B cell (primary cell): ENCODE results near the gene ARHGEF4. TPM values are rescaled to one million over a fixed set of nuclear protein-coding genes. Genes with fewer than 3 reads are reported as not detected.

Source experiments
- ATAC-seq: fragments of 200-7000 bp; cut with Tn5 transposase; one replicate; pipeline ENCODE4 v1.10.0; 2021; ENCODE audit warnings: low read depth, mild to moderate bottlenecking, moderate number of reproducible peaks, moderate library complexity
- CTCF ChIA-PET: fragments of 350-600 bp; sonication (Branson Sonifier 250); formaldehyde crosslinking; loops from one replicate; lab custom pipeline; 2021; ENCODE audit warnings: antibody characterized with exemption, inconsistent platforms; lab: Charles Lee
- POLR2A ChIA-PET: fragments of 350-600 bp; sonication (Branson Sonifier 250); formaldehyde crosslinking; loops from one replicate; lab custom pipeline; 2021; ENCODE audit warnings: antibody characterized with exemption; lab: Charles Lee
- DNase-seq: peaks from one replicate; pipeline ENCODE4 v3.0.0; 2013
- H2AFZ ChIP-seq: 2 replicates; pipeline ENCODE4 v1.6.1; 2012; ENCODE audit warnings: mild to moderate bottlenecking, low read depth, low read length; ENCODE audit not compliant: insufficient read depth, poor library complexity, severe bottlenecking
- H3K27ac ChIP-seq, 2 donors: 1 replicate in 1 of 2; 2 replicates in 1 of 2; pipeline ENCODE4 v1.5.1; 2012 to 2013; ENCODE audit warnings: low read length in 2 of 2, mild to moderate bottlenecking in 2 of 2, moderate library complexity in 1 of 2
- H3K27me3 ChIP-seq, 4 experiments: fragments of 200-600 bp in 1 of 4; sonication (generic) in 1 of 4; replicated peaks in 1 of 4; 1 replicate in 2 of 4; 2 replicates in 2 of 4; pipeline versions ENCODE4 v1.6.1 to v1.7.0; 2013 to 2016; ENCODE audit warnings: low read length in 3 of 4, mild to moderate bottlenecking in 2 of 4, mixed read lengths in 1 of 4, moderate library complexity in 1 of 4; ENCODE audit not compliant: insufficient read depth in 4 of 4, control insufficient read depth in 3 of 4; ENCODE audit errors: control extremely low read depth in 1 of 4
- H3K36me3 ChIP-seq, 2 experiments: replicated peaks in 1 of 2; 1 replicate in 1 of 2; 2 replicates in 1 of 2; pipeline versions ENCODE4 v1.6.1 to v1.7.1; 2013; ENCODE audit warnings: low read length in 1 of 2; ENCODE audit not compliant: insufficient read depth in 2 of 2, control insufficient read depth in 1 of 2; ENCODE audit errors: control extremely low read depth in 1 of 2, extremely low read depth in 1 of 2
- H3K4me1 ChIP-seq, 2 donors: fragments of 200-600 bp in 1 of 2; sonication (generic) in 1 of 2; 1 replicate in 1 of 2; 2 replicates in 1 of 2; pipeline versions ENCODE4 v1.5.1 to v1.6.1; 2013 to 2017; ENCODE audit warnings: low read length in 2 of 2; ENCODE audit not compliant: control insufficient read depth in 2 of 2, insufficient read depth in 2 of 2
- H3K4me2 ChIP-seq: replicated peaks from 2 replicates; pipeline ENCODE3; 2012; ENCODE audit warnings: mild to moderate bottlenecking, low read depth, low read length; ENCODE audit not compliant: poor library complexity, severe bottlenecking
- H3K4me3 ChIP-seq, 5 experiments: fragments of 200-600 bp in 1 of 5; sonication (generic) in 1 of 5; 1 replicate in 3 of 5; 2 replicates in 2 of 5; pipeline versions ENCODE4 v1.5.1 to v1.7.0; 2011 to 2016; ENCODE audit warnings: low read length in 4 of 5, mild to moderate bottlenecking in 4 of 5, low read depth in 2 of 5, control low read depth in 1 of 5, moderate library complexity in 1 of 5; ENCODE audit not compliant: insufficient read depth in 1 of 5; ENCODE audit errors: control extremely low read depth in 1 of 5, extremely low read depth in 1 of 5
- H3K79me2 ChIP-seq: fragments of 200-600 bp; sonication (generic); one replicate; pipeline ENCODE4 v1.6.0; 2016; ENCODE audit warnings: low read length; ENCODE audit not compliant: control insufficient read depth, insufficient read depth
- H3K9ac ChIP-seq: fragments of 200-600 bp; sonication (generic); 2 replicates; pipeline ENCODE4 v1.6.1; 2017; ENCODE audit warnings: mild to moderate bottlenecking, low read length, moderate library complexity
- H3K9me3 ChIP-seq, 3 donors: one replicate each; pipeline versions ENCODE4 v1.6.1 to v1.7.1; 2013; ENCODE audit warnings: low read length in 2 of 3; ENCODE audit not compliant: control insufficient read depth in 2 of 3, insufficient read depth in 1 of 3; ENCODE audit errors: control extremely low read depth in 1 of 3
- H4K20me1 ChIP-seq: 2 replicates; pipeline ENCODE4 v1.6.0; 2012; ENCODE audit warnings: mild to moderate bottlenecking, low read length; ENCODE audit not compliant: insufficient read depth, control insufficient read depth, poor library complexity, severe bottlenecking
- H3K27ac Mint-ChIP-seq: one replicate; pipeline ENCODE4 v1.8.0; 2021; ENCODE audit warnings: mixed read lengths
- H3K27me3 Mint-ChIP-seq: one replicate; pipeline ENCODE4 v1.8.0; 2021; ENCODE audit warnings: mixed read lengths
- H3K4me1 Mint-ChIP-seq: one replicate; pipeline ENCODE4 v1.8.0; 2021; ENCODE audit warnings: mixed read lengths
- H3K4me3 Mint-ChIP-seq: one replicate; pipeline ENCODE4 v1.8.0; 2021; ENCODE audit warnings: mixed read lengths
- H3K9me3 Mint-ChIP-seq: one replicate; pipeline ENCODE4 v1.8.0; 2022; ENCODE audit warnings: mixed read lengths; ENCODE audit not compliant: insufficient read depth
- CTCF ChIP-seq: fragments of 200-600 bp; IDR thresholded peaks from one replicate; pipeline ENCODE4 v1.8.0; 2022; ENCODE audit warnings: antibody characterized with exemption, mild to moderate bottlenecking
- EZH2 ChIP-seq: IDR thresholded peaks from 2 replicates; pipeline ENCODE4 v1.6.1; 2012; ENCODE audit warnings: borderline replicate concordance, low read depth, mild to moderate bottlenecking, moderate library complexity, low read length; ENCODE audit not compliant: insufficient read depth, poor library complexity, severe bottlenecking
- WGBS: methylation state at CpG from one replicate; pipeline ENCODE4 v1.1.5; 2013; ENCODE audit warnings: missing lambda C conversion rate; ENCODE audit not compliant: insufficient coverage; 5-methylcytosine and 5-hydroxymethylcytosine counted together
- intact Hi-C: fragments of 100-400 bp; cut with micrococcal nuclease; formaldehyde crosslinking; loops from one replicate; pipeline ENCODE4 v1.10.0; 2022
- polyA plus RNA-seq: library from polyadenylated mRNA; depleted of rRNA; stranded (reverse); fragments of >200 nt; gene quantifications from 2 replicates; pipeline ENCODE4 v1.2.3, GENCODE V29; 2012
- total RNA-seq, 2 donors: library from RNA; stranded (reverse); fragments of 120-200 nt in 1 of 2; gene quantifications; 1 replicate in 1 of 2; 2 replicates in 1 of 2; pipeline versions ENCODE4 v1.2.3 to v1.2.4, GENCODE V29; 2013 to 2022

The ARHGEF4 gene
- total and polyA plus RNA-seq, 2 donors (not counting 1 experiment from before 2014, with no cell fraction given), result 2.1 TPM; not detected in 1

- no peak overlapping the region for H3K9ac ChIP-seq
- H4K20me1 ChIP-seq, result no peaks in the 10 kb centered on the region
- peaks cover 22% of the 10 kb centered on the region for H3K27me3 Mint-ChIP-seq
- intact Hi-C loops, result no loop called here
- H3K27ac ChIP-seq, result no peak overlapping the region
- ChIA-PET CTCF (no interaction called here), POLR2A (no interaction called here)
- H3K4me1 Mint-ChIP-seq, result peaks cover 4% of the 10 kb centered on the region
- TF ChIP-seq CTCF (no peak), EZH2 (no peak)
- H3K4me3 ChIP-seq, result no peak overlapping the region
- ATAC-seq (no peak), DNase-seq (no peak)
- H3K27ac Mint-ChIP-seq, result no peak overlapping the region
- H2AFZ ChIP-seq, result no peak overlapping the region
- no peaks in the 10 kb centered on the region for H3K9me3 Mint-ChIP-seq
- H3K4me3 Mint-ChIP-seq, result no peak overlapping the region
- H3K36me3 ChIP-seq, result no peaks in the 10 kb centered on the region
- peaks cover 0 to 39% (median 2%) of the 10 kb centered on the region in 4 experiments for H3K27me3 ChIP-seq
- no peaks in the 10 kb centered on the region for H3K9me3 ChIP-seq
- no peak overlapping the region for H3K4me2 ChIP-seq
- WGBS, result 11% methylated on average over 56 of the region's 65 CpGs
- H3K79me2 ChIP-seq, result no peaks in the 10 kb centered on the region
- H3K4me1 ChIP-seq, result peaks cover 3 to 4% of the 10 kb centered on the region in 2 donors
Measured at GRCh38 chr2:131035112-131035825, 198.6 kb downstream of the ARHGEF4 start.

GRCh38 chr2:131035826-131036231 lies 199.1 kb downstream of the ARHGEF4 start:
- WGBS, result 71% methylated on average over 10 of the region's 10 CpGs
- TF ChIP-seq EZH2 (no peak), CTCF (no peak)
- Mint-ChIP-seq H3K9me3 (no peaks in the 10 kb centered on the region), H3K27me3 (peaks cover 24% of the 10 kb centered on the region), H3K4me1 (peaks cover 5% of the 10 kb centered on the region), H3K27ac (no peak overlapping the region), H3K4me3 (no peak overlapping the region)
- CTCF ChIA-PET, result no interaction called here
- H4K20me1 ChIP-seq, result no peaks in the 10 kb centered on the region
- intact Hi-C loops, result no loop called here
- H3K4me2 ChIP-seq, result no peak overlapping the region
- no peak overlapping the region for H3K27ac ChIP-seq
- H3K27me3 ChIP-seq, result peaks cover 0 to 45% (median 2%) of the 10 kb centered on the region in 4 experiments
- no peak overlapping the region for H3K9ac ChIP-seq
- ATAC-seq (no peak), DNase-seq (no peak)
- H3K4me3 ChIP-seq, result no peak overlapping the region
- no peaks in the 10 kb centered on the region for H3K79me2 ChIP-seq
- no peak overlapping the region for H2AFZ ChIP-seq
- POLR2A ChIA-PET, result no interaction called here
- H3K9me3 ChIP-seq, result no peaks in the 10 kb centered on the region
- no peaks in the 10 kb centered on the region for H3K36me3 ChIP-seq
- peaks cover 7 to 8% of the 10 kb centered on the region in 2 donors for H3K4me1 ChIP-seq
